ENCODE data around the gene TAS1R3.
A peak's percentile ranks its signal among the peaks of the same experiment; 100 is the strongest.

Gene TAS1R3

DNA sequence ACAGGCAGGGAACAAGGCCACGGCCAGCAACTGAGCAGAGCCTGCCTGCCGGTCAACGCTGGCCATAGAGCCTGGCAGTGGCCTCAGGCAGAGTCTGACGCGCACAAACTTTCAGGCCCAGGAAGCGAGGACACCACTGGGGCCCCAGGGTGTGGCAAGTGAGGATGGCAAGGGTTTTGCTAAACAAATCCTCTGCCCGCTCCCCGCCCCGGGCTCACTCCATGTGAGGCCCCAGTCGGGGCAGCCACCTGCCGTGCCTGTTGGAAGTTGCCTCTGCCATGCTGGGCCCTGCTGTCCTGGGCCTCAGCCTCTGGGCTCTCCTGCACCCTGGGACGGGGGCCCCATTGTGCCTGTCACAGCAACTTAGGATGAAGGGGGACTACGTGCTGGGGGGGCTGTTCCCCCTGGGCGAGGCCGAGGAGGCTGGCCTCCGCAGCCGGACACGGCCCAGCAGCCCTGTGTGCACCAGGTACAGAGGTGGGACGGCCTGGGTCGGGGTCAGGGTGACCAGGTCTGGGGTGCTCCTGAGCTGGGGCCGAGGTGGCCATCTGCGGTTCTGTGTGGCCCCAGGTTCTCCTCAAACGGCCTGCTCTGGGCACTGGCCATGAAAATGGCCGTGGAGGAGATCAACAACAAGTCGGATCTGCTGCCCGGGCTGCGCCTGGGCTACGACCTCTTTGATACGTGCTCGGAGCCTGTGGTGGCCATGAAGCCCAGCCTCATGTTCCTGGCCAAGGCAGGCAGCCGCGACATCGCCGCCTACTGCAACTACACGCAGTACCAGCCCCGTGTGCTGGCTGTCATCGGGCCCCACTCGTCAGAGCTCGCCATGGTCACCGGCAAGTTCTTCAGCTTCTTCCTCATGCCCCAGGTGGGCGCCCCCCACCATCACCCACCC is at the start of gene TAS1R3:
TSS of gene TAS1R3 (plus strand) at position 213 of the 898 bp plus-strand sequence. CDS start at position 279, 66 bp downstream.
- DNase-seq = no peak

DNA sequence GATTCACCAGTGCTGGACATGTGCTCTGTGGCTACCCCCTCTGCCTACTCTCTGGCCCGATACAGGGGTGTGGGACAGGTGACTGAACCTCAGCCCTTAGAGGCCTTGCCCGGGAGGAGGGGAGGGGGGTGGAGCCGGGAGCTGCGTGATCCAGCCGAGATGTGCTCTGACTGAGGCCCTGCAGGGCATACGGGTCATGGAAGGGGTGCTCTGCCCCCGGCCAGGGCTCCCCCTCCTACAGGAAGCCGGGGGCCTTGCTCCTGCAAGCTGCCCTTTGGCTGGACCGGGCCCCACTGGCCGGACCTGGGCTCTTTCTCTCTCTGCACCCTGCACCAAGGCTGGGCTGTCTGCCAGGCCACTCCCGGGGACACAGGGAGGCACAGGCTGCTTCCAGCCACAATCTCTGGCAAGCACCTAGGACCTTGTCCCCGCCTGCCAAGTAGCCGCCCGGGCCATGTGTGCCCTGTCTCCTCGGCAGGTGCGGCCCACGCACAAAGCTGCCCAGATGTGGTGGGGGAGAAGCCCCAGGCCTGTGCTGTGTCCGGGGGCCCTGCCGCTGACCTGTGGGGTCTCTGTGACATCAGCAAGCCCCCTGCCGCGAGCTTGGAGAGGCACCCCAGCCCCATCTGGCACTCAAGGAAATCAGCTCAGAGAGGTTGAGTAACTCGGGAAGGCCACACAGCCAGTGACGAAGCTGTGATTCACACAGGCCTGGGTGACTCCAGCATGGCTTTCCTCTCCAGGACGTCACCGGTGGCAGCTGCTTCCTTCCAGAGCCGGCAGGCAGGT is 49.4 kb upstream of the TAS1R3 start:
- DNase-seq = peak; percentile 22

DNA sequence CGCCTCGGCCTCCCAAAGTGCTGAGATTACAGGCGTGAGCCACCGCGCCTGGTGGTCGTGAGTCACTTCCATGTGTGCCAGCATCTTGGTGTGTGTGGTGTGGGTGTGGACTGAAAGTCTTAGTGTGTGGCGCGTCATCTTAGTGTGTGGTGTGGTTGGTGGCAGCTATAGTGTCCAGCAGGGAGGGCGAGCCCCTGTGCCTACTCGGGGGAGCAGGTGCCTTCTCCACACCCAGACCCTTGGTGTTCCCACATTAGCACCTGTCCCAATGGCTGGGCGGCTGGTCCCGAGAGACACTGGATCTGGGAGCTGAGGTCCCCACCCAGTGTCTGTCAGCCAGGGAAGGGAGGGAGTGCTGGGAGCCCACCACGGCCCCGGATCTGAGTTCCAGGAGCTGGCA is 48.1 kb upstream of the TAS1R3 start:
- no peak for DNase-seq

DNA sequence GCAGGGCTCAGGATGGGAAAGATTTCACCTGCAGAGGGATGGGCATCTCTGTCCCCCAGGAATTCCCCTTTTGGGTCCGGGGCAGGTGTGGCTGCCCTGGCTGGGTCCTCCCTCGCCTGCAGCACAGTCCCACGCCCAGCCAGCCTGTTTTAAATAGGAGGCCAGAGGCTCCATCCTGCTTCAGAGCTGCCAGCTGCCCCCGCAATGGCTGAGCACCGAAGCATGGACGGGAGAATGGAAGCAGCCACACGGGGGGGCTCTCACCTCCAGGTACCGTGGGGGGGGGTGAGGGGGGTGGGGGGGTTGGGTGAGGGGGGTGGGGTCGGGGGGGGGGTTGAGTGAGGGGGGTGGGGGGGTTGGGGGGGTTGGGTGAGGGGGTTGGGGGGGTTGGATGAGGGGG is 47.3 kb upstream of the TAS1R3 start:
- DNase-seq = no peak

DNA sequence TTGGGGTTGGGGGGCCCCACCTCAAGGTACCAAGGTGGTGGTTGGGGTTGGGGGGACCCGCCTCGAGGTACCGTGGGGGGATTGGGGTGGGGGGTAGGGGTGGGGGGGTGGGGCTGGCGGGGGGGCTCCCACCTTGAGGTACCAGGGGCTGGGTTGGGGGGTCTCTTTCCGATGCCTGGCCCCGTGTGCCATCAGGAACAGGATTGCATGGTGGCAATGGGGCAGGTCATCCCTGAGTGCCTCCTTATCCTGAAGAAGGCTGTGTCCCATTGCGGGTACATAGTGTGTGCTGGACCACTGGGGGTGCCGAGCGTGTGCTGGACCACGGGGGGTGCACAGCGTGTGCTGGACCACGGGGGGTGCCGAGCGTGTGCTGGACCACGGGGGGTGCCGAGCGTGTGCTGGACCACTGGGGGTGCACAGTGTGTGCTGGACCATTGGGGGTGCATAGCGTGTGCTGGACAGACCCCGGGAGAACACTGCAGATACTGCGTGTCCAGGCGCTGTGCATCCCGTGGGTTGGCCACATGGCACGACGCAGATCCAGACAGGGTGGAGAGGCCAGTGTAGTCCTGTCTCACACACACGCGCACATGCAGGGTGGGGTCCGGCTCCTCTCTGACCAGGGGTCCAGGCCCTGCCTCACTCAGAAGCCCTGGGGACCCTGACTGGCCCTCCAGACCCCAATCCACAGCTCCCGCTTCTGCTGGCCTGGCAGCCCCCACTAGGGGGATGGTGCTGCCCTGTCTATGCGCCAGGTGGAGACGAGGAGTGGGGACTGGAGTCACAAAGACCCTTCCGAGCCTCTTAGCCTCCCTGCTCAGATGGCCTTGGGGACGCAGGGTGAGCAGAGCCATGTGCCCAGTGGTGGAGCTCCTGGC is 46.6 kb upstream of the TAS1R3 start:
- DNase-seq = no peak

DNA sequence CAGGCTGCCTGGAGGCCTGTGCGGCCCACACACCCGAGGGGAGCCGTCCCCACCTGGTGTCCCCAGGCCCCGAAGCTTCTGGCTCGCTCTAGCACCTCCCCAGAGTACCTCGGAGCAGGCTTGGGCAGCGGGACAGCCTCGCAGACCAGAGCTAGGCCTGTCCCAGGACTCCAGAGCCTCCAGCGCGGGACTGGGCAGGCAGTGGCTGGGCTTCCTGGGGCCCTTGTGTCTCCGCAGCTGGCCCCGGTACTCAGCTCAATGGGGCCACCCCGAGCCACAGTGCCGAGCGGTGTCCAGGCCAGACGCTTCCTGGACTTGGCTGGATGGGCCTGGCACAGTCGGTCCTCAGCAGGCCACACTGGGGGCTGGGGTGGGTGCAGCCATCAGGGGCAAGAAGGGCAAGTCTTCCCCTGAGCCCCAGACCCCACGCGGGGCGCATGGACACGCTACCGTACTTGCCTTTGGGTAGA is 45.9 kb upstream of the TAS1R3 start:
- DNase-seq = no peak

DNA sequence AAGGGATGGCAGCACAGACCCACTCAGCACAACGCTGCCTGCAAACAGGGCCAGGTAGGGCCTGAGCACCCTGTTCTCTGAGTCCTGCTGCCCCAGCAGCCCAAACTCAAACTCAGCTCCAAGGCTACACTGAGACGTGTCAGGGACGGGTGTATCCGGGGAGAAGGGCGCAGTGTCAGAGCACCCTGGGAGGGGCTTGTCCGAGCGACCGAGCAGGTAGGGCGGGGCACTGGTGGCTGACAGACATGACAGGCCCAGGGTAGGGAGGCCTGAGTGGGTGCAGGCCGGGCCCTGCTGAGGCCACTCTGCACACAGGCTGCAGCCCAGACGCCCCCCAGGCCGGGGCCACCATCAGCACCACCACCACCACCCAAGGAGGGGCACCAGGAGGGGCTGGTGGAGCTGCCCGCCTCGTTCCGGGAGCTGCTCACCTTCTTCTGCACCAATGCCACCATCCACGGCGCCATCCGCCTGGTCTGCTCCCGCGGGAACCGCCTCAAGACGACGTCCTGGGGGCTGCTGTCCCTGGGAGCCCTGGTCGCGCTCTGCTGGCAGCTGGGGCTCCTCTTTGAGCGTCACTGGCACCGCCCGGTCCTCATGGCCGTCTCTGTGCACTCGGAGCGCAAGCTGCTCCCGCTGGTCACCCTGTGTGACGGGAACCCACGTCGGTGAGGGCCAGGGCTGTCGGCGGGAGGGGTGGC is 45.3 kb upstream of the TAS1R3 start:
- no peak for DNase-seq

DNA sequence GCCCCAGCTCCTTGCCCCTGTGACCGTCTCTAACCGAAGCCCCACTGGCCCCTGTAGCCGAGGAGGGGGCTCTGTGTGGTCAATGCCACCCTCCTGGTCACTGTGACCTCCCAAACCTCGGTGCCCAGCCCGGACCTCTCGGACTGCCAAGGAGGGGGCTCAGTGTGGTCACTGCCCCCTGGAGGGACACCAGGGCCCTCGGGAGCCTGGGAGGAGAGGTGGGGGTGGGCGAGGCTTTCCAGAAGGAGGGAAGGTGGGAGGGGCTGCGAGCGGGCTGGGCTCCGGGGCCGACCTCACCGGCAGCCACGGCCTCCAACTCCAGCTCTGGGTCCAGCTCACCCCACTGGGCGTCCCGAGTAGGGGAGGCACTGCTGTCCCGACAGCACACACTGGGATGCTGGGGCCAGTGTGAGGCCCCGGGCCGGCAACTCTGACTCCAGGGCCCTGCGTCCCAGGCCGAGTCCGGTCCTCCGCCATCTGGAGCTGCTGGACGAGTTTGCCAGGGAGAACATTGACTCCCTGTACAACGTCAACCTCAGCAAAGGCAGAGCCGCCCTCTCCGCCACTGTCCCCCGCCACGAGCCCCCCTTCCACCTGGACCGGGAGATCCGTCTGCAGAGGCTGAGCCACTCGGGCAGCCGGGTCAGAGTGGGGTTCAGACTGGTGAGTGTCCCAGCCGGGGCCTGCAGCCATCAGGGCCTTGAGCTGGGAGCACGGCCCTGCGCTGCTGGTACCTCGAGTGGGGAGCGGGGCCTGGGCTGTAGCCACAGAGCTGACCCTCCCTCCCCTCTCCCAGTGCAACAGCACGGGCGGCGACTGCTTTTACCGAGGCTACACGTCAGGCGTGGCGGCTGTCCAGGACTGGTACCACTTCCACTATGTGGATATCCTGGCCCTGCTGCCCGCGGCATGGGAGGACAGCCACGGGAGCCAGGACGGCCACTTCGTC is 44.5 kb upstream of the TAS1R3 start:
- DNase-seq = no peak

DNA sequence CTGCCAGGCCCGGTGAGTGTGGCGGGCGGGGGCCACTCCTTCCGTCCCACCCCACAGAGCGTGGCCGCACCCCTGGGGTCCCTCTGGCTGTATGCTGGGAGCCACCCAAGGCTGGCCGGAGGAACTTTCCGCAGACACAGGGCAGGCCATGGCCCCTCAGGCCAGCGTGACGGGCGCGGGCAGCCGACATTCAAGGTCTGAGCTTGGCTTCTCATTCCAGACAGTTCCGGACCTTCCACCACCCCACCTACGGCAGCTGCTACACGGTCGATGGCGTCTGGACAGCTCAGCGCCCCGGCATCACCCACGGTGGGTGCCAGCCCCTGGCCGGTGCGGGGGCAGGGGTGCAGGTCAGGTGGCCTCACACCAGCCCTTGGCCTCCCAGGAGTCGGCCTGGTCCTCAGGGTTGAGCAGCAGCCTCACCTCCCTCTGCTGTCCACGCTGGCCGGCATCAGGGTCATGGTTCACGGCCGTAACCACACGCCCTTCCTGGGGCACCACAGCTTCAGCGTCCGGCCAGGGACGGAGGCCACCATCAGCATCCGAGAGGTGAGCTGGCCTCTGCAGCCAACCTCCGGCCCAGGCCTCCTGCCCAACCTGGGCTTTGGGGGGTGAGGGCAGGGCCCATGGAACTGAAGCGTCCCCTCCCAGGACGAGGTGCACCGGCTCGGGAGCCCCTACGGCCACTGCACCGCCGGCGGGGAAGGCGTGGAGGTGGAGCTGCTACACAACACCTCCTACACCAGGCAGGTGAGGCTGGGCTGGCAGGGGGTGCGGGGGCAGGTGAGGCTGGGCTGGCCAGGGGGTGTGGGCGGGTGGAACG is 43.6 kb upstream of the TAS1R3 start:
- no peak for DNase-seq

DNA sequence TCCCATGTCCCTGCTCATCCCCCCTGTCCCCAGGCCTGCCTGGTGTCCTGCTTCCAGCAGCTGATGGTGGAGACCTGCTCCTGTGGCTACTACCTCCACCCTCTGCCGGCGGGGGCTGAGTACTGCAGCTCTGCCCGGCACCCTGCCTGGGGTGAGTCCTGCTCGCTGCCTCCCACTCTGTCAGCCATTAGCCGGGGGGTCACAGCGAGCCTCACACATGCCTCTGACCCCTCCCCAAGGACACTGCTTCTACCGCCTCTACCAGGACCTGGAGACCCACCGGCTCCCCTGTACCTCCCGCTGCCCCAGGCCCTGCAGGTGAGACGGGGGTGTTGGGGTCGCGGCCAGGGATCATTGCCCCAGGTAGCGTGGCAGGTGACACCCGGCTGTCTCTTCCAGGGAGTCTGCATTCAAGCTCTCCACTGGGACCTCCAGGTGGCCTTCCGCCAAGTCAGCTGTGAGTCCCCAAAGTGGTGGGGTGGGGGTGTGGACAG is 40.8 kb upstream of the TAS1R3 start:
- DNase-seq = no peak

DNA sequence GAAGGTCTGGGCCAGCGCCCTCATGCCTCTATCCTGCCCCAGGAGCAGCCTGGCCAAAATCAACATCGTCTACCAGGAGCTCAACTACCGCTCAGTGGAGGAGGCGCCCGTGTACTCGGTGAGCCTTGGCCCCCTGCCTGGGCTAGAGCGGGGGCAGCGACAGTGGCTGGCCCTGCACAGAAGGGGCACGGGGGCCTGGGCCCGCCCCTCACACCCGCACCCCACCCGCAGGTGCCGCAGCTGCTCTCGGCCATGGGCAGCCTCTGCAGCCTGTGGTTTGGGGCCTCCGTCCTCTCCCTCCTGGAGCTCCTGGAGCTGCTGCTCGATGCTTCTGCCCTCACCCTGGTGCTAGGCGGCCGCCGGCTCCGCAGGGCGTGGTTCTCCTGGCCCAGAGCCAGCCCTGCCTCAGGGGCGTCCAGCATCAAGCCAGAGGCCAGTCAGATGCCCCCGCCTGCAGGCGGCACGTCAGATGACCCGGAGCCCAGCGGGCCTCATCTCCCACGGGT is 40.0 kb upstream of the TAS1R3 start:
- DNase-seq = no peak

DNA sequence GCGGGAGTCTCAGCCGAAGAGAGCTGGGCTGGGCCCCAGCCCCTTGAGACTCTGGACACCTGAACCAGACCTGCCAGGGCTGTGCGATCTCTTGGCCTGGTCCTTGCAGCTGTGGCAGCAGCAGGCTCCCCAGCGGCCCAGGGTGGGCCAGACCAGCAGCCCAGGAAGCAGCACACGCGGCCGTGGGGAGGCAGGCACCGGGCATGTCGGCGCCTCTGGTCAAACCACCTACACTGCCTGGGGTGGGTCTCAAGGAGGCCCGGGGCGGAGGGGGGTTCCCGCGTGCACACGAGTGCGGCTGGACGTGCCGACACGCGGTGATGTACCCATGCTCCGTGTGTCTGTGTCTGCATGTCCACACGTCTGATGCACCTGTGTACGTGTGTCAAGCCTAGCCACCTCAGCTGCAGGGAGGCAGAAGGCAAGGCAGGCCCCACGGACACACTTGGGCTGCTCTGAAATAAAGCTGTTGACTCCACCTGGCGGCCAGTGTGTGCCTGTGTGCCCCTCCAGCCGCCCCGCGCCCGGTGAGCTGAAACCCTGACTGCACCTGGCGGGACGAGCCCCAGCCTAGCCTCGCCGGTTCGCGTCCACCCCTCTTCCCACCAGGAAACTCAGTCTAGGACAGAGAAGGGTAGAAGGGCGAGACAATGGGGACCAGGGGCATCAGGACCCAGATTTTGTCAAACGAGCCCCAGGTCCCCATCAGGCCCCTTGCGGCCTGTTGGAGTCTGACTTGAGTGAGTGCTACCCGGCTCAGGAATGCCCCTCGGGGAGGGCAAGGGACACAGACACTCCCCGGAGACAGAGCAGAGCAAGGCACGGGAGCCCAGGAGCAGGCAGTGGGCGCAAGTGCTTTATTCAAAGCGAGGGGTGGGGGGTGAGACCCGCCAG is 39.3 kb upstream of the TAS1R3 start:
- peak; percentile 49 for DNase-seq

DNA sequence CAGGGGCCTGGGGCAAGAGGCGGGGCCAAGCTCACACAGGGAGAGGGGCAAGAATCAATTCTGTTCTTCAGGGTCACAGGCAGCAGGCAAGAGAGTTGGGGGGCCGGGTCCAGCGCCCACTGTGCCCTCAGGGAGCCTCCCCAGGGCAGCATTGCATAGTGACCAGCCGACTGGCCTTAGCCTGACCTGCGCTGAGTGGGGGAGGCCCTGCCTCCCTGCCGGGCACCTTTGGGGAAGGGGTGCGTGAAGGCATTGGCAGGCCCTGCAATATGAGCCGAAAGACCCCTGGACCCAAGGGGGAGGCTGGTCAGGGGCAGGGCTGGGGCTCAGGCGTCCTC is 38.7 kb upstream of the TAS1R3 start:
- no peak for DNase-seq

DNA sequence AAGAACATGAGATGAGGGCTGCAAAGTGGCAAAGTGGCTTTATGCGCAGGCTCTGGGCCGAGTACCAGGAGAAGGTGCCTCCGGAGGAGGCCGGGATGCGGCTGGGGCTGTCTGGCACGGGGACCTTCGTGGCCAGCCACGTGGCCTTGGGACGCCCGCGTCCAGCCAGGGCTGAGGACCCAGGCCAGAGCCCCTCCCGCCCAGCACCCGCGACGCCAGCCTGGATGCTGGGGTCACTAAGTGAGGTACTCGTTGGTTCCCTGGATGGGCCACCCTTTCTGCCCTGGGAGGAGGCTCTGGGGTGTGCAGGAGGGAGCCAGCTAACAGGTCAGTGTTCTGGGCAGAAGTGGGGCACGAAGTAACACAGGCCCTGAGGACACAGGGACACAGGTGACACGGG is 38.2 kb upstream of the TAS1R3 start:
- DNase-seq = no peak

DNA sequence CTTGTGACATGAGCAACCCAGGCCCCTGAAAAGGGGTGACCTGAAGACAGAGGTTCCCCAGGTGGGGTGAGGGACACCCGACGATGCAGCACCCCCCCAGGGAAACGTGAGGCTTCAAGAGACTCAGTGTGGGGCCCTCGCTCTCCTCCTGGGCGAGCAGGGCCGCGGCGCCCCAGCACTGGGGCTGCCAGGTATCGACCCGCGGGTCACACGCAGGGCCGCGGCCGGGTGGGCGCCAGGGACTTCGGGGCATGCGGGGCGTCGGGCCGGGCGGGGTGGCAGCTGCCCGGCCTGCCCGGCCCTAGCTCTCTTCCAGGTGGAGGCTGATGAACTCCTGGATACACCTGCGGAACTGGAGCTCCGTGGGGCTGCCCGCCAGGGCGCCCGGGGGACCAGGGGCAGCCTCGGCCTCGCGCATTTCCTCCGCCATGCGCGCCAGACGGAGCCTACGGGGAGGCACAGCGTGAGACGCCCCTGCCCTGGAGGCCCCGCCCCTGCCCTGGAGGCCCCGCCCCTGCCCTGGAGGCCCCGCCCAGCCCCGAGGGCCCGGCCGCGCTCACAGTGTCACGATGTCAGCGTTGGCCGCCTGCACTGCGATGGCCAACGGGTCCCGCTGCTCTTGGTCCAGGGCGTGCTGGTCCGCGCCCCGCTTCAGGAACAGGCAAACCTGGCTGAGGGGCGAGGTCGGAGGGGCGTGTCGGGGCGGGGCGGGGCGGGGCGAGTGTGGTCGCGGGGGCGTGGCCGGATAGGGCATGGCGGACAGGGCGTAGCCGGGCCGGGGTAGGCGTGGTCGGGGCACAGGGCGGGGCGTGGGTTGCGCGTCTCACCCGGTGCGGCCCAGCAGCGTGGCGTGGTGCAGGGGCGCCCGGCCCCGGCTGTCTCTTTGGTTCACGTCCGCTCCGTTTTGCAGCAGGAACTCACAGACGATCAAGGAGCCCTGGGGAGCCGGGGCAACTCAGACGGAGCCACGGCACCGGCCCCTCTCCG is 37.5 kb upstream of the TAS1R3 start:
- no peak for DNase-seq

DNA sequence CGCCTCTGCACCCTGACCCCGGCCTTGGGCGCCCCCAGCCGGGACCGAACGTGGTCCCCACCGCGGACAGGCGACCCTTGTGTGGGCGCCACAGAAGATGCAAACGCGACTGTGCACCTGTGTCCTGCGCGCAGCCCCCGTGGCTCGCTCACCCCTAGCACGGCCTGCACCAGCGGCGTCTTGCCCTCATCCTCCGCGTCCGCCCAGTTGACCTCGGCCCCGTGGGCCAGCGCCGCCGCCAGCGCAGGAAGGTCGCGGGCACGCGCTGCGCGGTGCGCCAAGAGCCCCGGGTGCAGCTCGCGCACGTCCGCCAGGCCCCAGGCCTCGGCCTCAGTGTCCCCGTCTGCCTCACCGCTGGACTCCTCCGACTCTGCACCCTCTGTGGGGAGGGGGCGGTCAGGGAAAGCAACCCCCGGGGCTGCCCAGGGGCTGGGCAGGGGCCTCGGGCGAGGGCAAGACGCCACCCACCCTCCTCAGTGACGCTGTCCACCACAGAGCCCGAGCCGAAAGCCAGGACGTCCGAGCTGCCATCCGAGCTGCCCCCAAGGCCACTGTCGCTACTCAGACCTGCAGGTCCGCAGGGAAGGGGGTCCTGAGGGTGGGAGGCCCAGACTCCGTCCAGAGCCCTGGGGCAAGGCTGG is 36.7 kb upstream of the TAS1R3 start:
- no peak for DNase-seq
